GM12891 (cell line): ENCODE measurements around the gene SCN3A.

Experiments used
- DNase-seq: peaks from one replicate; pipeline ENCODE4 v3.0.0; 2011; ENCODE audit warnings: low spot score; ENCODE audit not compliant: insufficient read length
- FAIRE-seq: peaks from 2 replicates; lab custom pipeline; 2011; peaks lifted over from hg19 to GRCh38; lab: Jason Lieb, UNC
- PAX5 ChIP-seq: IDR thresholded peaks from 2 replicates; pipeline ENCODE4 v1.6.1; 2011; ENCODE audit warnings: low read length, moderate library complexity, mild to moderate bottlenecking; ENCODE audit not compliant: insufficient read depth, severe bottlenecking
- POLR2A ChIP-seq: IDR thresholded peaks from 2 replicates; pipeline ENCODE4 v1.6.1; 2011; ENCODE audit warnings: low read depth, low read length, control low read depth
- POLR2AphosphoS5 ChIP-seq: IDR thresholded peaks from 2 replicates; pipeline ENCODE4 v1.6.1; 2011; ENCODE audit warnings: low read depth, low read length, control low read depth
- POU2F2 ChIP-seq: IDR thresholded peaks from 2 replicates; pipeline ENCODE4 v1.6.1; 2011; ENCODE audit warnings: low read depth, mild to moderate bottlenecking, control low read depth, low read length, moderate library complexity
- SPI1 ChIP-seq: IDR thresholded peaks from 2 replicates; pipeline ENCODE4 v1.6.1; 2011; ENCODE audit warnings: low read depth, low read length, control low read depth
- TAF1 ChIP-seq: IDR thresholded peaks from 2 replicates; pipeline ENCODE4 v1.6.1; 2011; ENCODE audit warnings: low read depth, low read length, control low read depth

The SCN3A gene

DNA sequence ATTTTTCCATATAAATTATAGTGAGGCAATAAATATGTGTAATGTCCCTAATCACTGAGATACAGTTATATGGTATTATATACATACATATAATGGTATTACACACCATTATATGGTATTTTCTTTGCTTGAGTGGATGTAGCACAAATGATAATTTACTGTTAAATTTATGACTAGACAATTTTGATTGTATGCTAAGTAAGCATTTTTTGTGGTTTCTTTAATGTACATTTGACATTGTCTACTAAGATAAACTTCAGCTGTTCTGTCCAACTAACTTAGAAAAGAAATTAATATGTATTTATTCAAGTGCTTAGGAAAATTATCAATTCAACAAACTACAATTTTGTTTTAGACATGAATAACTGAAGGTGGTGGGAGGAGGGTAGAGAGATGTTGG is 122.6 kb downstream of the SCN3A start:
- no peak for TF ChIP-seq PAX5
- TF ChIP-seq POU2F2: no peak
- no peak for TF ChIP-seq SPI1
- no peak for TF ChIP-seq POLR2AphosphoS5
- TF ChIP-seq TAF1: no peak
- no peak for TF ChIP-seq POLR2A
- FAIRE-seq (no peak), DNase-seq (no peak)

DNA sequence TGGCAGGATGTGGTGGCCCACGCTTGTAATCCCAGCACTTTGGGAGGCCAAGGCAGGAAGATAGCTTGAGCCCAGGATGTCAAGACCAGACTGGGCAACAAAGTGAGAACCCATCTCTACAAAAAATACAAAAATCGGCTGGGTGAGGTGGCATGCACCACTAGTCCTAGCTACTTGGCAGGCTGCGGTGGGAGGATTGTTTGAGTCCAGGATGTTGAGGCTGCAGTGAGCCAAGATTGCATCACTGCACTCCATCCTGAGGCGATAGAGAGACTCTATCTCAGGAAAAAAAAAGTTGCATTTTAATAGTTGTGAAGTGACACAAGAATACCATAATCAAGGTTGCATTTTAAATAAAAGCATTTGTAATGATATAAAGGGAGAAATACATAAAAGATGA is 124.4 kb downstream of the SCN3A start:
- DNase-seq: no peak

DNA sequence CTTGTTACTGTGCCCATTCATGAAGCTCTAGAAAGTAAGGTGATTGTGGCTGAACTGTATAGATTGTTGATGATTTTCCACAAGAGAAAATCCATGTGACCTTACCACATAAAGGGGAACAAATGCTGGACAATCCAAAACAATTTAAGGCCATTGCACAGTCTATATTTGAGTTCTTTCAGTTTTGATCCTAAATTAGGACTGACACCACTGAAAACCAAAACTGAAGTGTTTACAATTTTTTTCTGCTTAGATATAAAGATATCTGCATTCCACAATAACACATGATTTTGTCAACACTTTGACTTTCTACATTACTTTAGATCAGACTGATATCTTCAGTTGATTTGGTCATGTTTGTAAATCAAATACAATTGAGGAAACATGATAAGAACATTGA is 124.9 kb downstream of the SCN3A start:
- TF ChIP-seq SPI1 (no peak), POU2F2 (no peak), POLR2A (no peak), PAX5 (no peak), POLR2AphosphoS5 (no peak), TAF1 (no peak)

More for the DNA sequence above, 124.4 kb downstream of the SCN3A start:
- TF ChIP-seq POU2F2: no peak
- TF ChIP-seq POLR2A: no peak
- TF ChIP-seq PAX5: no peak
- no peak for TF ChIP-seq SPI1
- TF ChIP-seq POLR2AphosphoS5: no peak
- TF ChIP-seq TAF1: no peak
- FAIRE-seq: no peak

DNA sequence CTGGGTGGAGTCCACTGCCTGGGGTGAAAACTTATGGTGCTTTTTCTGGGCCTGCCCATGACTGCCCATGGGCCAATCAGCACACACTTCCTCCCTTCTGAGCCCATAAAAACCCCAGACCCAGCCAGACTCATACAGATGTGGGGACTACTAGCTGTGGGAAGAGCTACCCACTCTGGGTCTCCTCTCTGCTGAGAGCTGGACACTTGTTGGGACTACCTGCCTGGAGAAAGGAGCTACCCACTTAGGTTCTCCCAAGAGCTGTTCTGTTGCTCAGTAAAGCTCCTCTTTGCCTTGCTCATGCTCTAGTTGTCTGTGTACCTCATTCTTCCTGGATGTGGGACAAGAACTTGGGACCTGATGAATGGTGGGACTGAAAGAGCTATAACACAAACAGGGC is 129.0 kb downstream of the SCN3A start:
- TF ChIP-seq SPI1 (no peak), TAF1 (no peak), POLR2AphosphoS5 (no peak), POU2F2 (no peak), POLR2A (no peak), PAX5 (no peak)
- FAIRE-seq (no peak), DNase-seq (no peak)

More for the DNA sequence above, 124.9 kb downstream of the SCN3A start:
- FAIRE-seq (no peak), DNase-seq (no peak)

DNA sequence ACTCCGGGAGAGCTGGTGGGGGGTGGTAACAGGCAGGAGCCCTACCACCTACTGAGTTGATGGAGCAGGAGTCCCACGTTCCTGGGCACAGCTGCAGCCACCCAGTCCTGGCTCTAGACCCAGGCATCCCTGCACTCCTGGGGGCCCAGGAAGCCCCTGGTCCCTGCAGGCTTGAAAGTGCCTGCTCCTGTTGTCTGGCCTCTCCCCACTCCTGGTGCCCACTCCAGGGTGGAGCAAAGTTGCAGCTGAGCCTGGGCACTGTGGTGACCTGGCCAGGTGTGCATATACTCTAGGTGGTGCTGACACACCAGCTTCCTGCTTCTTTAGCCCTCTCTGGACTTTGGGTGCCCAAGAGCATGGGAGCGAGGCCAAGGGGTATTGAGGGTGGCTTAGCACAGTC is 129.5 kb downstream of the SCN3A start:
- no peak for TF ChIP-seq POU2F2
- no peak for TF ChIP-seq PAX5
- TF ChIP-seq TAF1: no peak
- no peak for TF ChIP-seq POLR2A
- TF ChIP-seq POLR2AphosphoS5: no peak
- FAIRE-seq (no peak), DNase-seq (no peak)

DNA sequence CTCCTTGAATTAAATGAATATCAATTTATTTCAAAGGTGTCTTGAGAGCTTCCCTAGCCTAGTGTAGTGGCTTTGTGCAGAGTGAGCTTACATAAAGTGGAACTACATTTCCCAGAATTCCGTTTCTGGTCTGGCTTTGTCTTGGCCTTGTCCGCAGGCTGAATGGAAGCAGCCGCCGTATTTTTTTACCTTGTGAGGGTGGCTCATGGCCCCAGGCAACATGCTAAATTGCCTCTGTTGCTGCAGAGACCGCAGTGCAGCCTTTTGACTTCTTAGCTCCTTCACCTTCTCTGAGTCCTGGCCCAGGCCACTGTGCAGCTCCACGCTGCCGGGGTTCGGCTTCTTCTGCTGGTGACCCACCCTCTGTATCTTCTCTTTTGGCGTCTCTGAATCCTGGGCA is 133.8 kb downstream of the SCN3A start:
- TF ChIP-seq TAF1 (no peak), POLR2AphosphoS5 (no peak), PAX5 (no peak), POLR2A (no peak), SPI1 (no peak)
- no peak for DNase-seq
- FAIRE-seq: no peak

DNA sequence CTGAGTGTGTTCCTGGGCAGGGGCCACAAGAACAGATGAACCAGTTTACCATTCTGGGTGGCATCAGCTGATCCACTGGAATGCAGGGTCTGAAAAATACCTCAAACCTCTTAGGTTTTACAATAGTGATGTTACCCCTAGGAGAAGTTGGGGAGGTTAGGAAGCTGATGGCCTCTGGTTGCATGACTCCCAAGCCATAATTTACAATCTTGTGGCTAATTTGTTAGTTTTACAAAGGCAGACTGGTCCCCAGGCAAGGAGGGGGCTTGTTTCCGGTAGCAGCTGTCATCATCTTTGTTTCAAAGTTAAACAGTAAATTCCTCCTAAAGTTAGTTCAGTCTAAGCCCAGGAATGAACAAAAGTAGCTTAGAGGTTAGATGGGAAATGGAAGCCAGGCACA is 134.7 kb downstream of the SCN3A start:
- FAIRE-seq: no peak
- TF ChIP-seq POU2F2 (no peak), POLR2A (no peak), POLR2AphosphoS5 (no peak), PAX5 (no peak), SPI1 (no peak), TAF1 (no peak)
- no peak for DNase-seq

DNA sequence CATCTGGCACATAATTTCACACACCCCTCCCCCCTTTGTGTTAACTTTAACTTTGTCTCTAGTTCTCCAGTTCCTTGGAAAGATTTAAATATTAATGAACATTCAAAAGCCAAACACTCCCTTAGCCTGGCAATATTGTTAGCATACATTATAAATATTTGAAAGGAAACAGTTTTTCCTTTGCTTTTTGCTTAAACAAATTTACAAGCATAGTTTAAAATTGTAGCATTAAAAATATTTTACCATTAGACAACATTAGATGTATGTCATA is 135.4 kb downstream of the SCN3A start:
- no peak for DNase-seq
- no peak for TF ChIP-seq TAF1
- TF ChIP-seq POU2F2: no peak
- no peak for TF ChIP-seq POLR2AphosphoS5
- TF ChIP-seq POLR2A: no peak
- TF ChIP-seq PAX5: no peak
- no peak for TF ChIP-seq SPI1
- FAIRE-seq: no peak

DNA sequence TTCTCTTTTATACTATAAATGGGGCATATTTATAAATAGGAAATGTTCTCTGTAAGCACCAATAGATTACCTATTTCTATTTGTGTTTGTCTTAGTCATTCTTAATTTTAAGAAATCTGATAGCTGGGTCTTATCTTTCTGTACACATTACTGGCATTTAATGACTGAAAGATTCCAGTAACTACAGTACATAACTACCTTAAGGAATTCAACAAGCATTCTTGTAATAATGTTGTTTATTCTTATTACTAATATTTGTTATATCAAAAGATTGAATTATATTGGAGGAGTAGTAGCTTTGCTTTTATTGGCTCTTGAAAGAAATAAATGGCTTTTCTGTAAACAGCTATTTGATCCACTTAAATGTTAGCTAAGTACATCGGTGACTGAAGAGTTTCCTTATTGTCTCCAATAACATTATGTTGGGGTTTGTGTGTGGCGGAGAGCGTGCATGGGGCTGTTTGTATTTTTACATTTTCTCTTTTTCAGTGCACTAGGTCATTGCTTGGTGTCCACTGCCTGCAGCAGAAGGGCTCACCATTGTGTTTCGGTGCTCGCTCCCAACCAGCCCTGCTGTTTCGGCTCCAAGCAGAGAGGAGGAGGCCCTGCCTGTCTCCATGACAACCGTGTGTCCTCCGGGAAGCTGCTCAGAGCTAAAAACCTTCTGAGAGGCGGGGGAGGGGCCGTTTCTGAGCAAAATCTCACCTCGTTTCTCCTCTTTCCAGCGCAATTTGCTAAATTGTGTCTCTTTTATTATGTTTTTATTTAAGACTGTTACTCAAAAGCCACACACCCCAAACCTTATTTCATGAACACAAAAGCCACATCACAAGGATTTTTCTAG is 136.0 kb downstream of the SCN3A start:
- TF ChIP-seq PAX5 (no peak), POLR2AphosphoS5 (no peak), SPI1 (no peak), TAF1 (no peak), POU2F2 (no peak)
- no peak for DNase-seq
- no peak for FAIRE-seq

DNA sequence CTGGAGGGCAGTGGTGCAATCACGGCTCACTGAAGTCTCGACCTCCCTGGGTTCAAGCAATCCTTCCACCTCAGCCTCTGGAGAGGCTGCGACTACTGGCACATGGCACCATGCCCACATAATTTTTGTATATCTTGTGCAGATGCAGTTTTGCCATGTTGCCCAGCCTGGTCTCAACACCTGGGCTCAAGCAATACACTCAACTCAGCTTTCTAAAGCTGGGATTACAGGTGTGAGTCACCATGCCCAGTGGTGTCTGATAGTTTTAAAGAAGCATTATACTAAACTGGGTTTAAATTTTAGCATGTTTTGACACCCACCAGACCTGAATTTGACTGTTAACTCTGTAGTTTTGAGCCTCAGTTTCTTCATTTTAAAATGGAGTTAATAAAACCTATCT is 139.1 kb downstream of the SCN3A start:
- DNase-seq (no peak), FAIRE-seq (no peak)
- no peak for TF ChIP-seq TAF1
- no peak for TF ChIP-seq POU2F2
- no peak for TF ChIP-seq SPI1
- TF ChIP-seq PAX5: no peak
- no peak for TF ChIP-seq POLR2AphosphoS5
- TF ChIP-seq POLR2A: no peak

DNA sequence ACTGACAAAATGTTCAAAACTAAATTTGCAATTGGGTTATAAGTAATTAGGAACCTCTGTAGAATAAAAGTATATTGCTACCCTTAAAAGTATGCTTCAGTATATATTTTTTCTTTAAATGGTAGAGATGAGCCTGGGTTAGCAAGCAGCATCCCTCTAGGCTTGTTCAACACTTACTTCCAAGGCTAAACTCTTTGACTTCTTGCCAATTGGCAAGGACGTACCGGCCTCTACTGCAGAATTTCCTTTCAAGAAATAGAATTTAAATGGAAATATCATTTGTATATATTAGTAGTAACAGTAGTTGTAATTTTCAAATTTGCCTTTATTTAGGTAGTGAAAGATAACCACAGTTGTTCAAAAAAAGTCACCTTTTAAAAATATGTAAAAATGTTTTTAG is 143.4 kb downstream of the SCN3A start:
- TF ChIP-seq PAX5: no peak
- no peak for TF ChIP-seq POLR2AphosphoS5
- no peak for TF ChIP-seq SPI1
- no peak for TF ChIP-seq POLR2A
- TF ChIP-seq POU2F2: no peak
- TF ChIP-seq TAF1: no peak
- DNase-seq (no peak), FAIRE-seq (no peak)
